WTC11 (cell line): ENCODE results near the gene NCCRP1.

Source experiments
- KAT7 ChIP-seq: sonication (generic); formaldehyde crosslinking; IDR thresholded peaks from 2 replicates; pipeline ENCODE4 v1.8.1; 2023; ENCODE audit warnings: missing genetic modification reagents, mild to moderate bottlenecking, borderline replicate concordance
- USF2 ChIP-seq: sonication (generic); formaldehyde crosslinking; IDR thresholded peaks from 2 replicates; pipeline ENCODE4 v1.8.1; 2023; ENCODE audit warnings: mild to moderate bottlenecking, missing genetic modification reagents, moderate library complexity
- TF ChIP-seq, protein P1 (sequence below): sonication (generic); formaldehyde crosslinking; IDR thresholded peaks from 2 replicates; pipeline ENCODE4 v1.8.1; 2022; ENCODE audit warnings: mild to moderate bottlenecking, moderate library complexity, missing genetic modification reagents
- TF ChIP-seq, protein P2 (sequence below): sonication (generic); formaldehyde crosslinking; IDR thresholded peaks from 2 replicates; pipeline ENCODE4 v1.8.1; 2023; ENCODE audit warnings: mild to moderate bottlenecking, missing genetic modification reagents, moderate library complexity

DNA sequence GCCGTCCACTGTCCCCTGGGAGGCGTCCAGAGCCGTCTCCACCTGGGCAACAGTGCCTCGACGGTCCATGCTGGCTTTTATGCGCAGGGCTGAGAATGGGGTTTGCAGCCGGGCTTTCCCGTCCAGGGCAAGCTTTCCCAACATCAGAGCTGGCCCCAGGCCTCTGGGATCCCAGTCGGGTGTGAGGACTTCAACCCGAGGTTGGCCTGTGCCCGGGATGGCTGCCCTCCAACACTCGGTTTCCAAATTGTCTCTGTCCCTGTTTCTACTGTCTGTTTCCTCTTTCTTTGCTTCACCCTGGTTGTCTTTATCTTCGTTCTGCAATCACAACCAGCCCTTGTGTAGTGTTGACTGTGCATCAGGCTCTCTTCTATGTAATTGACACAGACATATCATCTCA lies 52.0 kb downstream of the NCCRP1 start, which contains the start of gene IFNL4:
- TF ChIP-seq, protein P1, sequence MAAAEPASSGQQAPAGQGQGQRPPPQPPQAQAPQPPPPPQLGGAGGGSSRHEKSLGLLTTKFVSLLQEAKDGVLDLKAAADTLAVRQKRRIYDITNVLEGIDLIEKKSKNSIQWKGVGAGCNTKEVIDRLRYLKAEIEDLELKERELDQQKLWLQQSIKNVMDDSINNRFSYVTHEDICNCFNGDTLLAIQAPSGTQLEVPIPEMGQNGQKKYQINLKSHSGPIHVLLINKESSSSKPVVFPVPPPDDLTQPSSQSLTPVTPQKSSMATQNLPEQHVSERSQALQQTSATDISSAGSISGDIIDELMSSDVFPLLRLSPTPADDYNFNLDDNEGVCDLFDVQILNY: no peak
- TF ChIP-seq KAT7 (no peak), USF2 (CRISPR knock-in tag) (no peak)
- TF ChIP-seq, protein P2, sequence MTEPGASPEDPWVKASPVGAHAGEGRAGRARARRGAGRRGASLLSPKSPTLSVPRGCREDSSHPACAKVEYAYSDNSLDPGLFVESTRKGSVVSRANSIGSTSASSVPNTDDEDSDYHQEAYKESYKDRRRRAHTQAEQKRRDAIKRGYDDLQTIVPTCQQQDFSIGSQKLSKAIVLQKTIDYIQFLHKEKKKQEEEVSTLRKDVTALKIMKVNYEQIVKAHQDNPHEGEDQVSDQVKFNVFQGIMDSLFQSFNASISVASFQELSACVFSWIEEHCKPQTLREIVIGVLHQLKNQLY (CRISPR knock-in tag): no peak
